GM21390 (cell line): ENCODE data around the gene TMEM198.
A peak's percentile ranks its signal among the peaks of the same experiment; 100 is the strongest.

Experiments
- ATAC-seq: cut with Tn5 transposase; IDR thresholded peaks from one replicate; pipeline ENCODE4 v1.9.1; 2021; ENCODE audit not compliant: unreplicated experiment

The TMEM198 gene

DNA sequence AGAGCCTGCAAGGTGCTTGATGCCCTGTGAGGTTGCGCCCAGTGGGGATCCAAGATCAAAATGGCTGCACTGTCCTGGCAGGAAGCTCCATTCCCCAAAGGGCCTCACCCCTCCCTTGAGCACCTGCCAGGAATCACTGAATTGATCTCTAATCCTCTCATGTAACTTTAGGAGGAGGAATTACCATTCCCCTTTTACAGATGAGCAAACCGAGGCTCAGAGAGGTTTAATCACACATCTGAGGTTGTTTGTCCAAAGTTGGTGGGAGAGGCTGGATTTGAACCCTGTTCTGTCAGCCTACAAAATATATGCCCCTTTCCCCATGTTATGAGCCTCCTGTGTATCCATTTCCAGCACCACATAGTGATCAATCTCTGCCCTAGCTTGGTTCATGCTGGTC lies 19.0 kb upstream of the TMEM198 start:
- no peak for ATAC-seq

DNA sequence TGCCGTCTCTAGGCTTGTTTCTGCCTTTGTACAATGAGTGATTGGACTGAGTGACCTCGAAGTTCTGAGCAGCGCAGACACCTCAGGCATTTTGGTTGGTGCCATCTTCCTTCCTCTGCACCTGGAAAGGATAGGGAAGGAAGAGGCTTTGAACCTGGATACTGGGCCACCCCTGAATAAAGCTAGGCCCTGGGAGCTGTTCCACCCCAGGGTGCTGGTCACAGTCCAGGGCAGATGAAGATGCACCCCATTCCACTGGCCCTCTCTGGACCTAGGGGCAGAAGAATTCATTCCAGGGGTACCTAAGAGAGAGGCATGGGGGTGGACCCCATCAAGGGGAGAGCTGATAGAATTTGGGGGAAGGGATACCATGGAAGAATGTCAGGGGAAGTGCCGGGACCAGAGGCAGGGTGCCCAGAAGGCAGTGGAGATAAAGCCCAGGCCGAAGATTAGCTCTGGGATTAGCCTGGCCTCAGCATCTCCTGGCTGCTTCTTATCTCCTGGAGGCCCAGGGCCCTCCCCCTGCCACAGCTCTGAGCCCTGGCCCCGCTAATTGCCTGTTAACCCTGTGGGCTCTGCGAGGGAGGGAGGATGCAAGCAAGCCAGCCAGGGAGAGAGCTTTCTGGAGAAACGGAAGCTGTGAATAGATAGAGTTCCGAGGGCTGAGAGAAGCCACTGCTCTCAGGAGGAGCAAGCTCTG lies 18.1 kb upstream of the TMEM198 start:
- ATAC-seq = no peak

DNA sequence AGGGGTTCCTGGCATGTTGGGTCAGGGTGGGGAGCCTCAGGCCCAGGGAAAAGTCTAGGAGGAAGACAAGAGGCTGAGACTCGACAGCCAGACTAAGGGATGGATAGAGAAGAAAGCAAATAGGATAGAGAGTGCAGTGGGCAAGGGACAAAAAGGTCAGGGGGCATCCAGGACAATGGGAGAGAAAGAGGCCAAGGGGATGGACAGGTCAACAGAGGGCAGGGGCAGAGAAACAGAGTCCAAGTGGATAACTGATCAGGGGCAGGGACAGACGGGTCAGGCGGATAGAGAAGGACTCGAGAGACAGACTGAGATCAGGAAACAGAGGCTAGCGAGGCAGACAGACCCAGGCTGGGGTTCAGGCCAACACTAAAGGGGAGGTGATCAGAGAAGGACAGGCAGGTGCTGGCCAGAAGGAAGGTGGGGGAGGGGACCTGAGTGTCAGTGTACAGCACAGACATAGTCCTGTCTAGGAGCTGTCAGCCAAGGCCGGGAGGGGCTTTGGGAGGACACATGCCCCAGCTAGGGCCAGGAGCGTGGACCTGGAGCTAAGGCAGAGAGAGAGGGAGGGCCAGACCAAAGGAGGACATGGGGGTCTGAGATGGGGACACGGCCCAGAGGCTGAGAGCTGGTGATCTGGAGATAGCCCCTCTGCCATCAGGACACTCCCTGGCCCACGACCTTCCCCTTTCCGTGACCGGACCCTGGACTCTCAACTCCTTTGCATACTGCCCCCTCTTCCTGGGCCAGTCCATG lies 17.3 kb upstream of the TMEM198 start:
- no peak for ATAC-seq

DNA sequence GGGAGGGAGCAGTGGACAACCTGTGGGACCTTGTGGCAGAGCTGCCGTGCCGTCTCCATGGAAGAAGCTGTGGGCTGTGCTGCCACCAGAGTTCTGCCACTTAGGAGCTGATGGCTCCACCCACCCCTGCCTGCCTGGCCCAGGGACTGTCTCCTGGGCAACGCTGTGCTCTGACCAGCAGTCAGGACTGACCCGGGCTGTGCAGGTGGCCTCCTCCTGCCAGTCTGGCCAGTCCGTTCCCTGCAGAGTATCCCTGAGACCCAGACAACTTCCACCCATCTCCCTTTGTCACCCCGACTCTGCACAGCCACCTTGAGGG lies 16.8 kb upstream of the TMEM198 start:
- no peak for ATAC-seq

DNA sequence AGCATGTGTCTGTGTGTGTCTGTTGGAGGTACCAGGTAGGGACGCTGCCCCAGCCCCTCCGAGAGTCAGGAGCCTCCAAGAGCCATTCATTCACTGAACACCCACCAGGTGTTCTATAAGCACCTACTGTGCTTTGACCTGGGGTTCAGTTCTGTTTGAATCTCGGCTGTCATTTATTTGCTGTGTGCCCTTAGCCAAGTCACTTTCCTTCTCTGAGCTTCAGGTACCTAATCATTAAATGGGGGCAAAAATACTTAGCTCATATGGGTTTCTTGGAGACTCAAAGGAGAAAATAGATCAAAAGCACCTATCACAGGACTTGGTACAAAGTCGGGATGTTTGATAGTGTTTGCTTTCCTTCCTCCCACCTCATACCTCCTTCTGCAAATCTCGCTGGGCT lies 16.4 kb upstream of the TMEM198 start:
- ATAC-seq = no peak

DNA sequence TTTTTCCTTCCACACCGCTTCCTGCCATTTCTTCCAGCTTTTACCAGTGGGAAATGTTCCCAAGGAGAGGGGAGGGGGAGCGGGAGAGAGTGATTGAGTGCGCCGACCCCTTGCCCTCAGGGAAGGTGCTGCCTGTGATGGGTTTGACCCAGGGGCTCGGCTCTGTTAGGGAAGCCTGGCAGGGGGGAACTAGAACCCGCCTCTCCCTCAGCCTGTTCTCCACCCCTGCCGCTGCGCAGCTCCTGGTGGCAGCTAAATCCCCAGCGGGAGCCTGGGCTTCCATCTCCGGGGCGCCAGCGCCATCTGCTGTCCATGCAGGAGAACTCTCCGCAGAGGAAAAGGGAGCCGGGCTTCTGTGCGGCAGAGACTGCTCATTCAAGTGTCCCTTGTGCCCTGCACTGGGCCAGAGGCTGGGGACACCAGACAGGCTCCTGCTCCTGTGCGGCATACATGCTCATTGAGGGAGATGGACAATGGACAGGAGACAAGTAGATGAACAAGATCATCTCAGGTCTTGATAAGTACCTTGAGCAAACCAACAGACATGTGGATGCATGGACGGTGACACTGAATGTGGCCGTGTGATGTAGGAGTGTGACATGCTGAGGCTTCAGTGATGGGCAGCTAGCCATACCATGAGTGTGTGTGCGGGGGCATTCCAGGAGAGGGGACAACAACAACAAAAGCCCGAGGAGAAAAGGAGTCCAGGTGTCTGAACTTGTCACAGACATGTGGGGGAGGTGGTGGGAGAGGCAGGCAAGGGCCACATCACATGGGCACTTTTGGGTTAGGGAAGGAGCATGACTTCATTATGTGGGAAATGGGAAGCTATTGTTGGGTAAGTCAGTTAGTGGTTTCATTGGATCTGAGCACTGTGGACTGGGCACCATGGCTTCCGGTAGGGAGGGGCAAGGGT lies 13.5 kb upstream of the TMEM198 start:
- ATAC-seq = peak; percentile 88

DNA sequence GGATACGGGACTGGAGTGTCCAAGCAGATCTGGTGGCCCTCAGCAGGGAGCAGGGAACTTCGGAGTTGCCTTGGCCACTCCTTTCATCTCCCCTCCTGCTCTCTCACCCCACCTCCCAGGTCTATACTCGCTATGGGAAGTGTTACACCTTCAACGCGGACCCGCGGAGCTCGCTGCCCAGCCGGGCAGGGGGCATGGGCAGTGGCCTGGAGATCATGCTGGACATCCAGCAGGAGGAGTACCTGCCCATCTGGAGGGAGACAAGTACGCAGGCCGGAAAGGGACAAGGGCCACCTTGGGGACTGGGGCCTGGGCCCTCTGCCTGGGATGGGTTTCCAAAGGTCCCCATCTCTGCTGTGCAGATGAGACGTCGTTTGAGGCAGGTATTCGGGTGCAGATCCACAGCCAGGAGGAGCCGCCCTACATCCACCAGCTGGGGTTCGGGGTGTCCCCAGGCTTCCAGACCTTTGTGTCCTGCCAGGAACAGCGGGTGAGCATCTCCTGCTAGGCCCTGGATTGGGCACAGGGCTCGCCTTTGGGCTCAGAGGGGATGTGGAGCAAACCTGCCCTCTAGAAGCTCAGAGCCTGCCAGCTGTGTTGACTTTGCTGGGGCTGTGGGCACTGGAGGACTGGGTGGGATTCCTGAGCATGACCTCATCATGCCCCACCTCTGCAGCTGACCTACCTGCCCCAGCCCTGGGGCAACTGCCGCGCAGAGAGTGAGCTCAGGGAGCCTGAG lies 12.0 kb upstream of the TMEM198 start:
- no peak for ATAC-seq

DNA sequence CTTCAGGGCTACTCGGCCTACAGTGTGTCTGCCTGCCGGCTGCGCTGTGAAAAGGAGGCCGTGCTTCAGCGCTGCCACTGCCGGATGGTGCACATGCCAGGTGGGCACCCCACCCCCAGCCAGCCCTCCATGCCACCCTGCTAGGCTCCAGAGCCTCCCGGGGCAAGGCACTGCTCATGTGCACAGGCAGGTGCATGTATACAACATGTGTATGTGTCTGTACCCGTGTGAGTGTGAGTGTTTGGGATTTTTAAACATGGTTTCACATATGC lies 11.5 kb upstream of the TMEM198 start:
- no peak for ATAC-seq

- no peak for ATAC-seq
Measured at GRCh38 chr2:219533930-219534661, 9.7 kb upstream of the TMEM198 start.

- ATAC-seq = no peak
Measured at GRCh38 chr2:219536425-219536824, 7.4 kb upstream of the TMEM198 start.

DNA sequence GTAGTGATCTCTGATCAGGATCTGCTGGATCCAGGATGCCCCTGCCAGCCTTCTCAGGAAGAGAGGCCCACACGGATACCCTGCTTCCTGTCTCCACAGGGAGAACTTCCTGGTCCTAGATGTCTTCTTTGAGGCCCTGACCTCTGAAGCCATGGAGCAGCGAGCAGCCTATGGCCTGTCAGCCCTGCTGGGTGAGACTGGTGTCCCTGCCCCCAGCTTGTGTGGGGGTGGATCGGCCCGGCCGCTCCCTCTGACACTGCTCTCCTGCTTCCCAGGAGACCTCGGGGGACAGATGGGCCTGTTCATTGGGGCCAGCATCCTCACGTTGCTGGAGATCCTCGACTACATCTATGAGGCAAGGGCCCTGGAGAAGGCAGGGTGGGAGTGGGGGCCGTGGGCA lies 6.9 kb upstream of the TMEM198 start:
- ATAC-seq = no peak

GRCh38 chr2:219537657-219538488 lies 6.0 kb upstream of the TMEM198 start:
- ATAC-seq = no peak

DNA sequence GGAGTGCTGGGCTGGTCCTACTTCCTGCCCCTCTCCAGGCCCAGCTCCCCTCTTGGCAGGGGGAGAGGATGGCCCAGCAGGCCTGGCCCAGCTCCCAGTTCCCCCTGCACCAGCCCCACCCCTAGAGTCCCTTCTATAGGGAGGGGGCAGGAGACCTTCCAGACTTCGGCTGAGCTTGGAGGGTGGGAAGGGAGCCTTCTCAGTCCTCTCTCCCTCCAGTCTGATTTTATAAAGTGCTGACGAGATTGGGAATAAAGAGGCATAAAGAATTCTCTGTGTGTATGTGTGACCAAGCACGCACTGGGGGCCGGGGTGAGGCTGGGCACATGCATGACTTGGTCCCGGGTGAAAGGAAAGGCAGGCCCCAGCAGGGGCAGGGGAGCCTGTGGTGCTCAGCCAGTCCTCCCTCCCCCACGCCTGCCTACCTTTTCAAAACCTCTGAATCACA lies 5.3 kb upstream of the TMEM198 start:
- no peak for ATAC-seq

GRCh38 chr2:219538956-219539788 lies 4.7 kb upstream of the TMEM198 start:
- no peak for ATAC-seq

DNA sequence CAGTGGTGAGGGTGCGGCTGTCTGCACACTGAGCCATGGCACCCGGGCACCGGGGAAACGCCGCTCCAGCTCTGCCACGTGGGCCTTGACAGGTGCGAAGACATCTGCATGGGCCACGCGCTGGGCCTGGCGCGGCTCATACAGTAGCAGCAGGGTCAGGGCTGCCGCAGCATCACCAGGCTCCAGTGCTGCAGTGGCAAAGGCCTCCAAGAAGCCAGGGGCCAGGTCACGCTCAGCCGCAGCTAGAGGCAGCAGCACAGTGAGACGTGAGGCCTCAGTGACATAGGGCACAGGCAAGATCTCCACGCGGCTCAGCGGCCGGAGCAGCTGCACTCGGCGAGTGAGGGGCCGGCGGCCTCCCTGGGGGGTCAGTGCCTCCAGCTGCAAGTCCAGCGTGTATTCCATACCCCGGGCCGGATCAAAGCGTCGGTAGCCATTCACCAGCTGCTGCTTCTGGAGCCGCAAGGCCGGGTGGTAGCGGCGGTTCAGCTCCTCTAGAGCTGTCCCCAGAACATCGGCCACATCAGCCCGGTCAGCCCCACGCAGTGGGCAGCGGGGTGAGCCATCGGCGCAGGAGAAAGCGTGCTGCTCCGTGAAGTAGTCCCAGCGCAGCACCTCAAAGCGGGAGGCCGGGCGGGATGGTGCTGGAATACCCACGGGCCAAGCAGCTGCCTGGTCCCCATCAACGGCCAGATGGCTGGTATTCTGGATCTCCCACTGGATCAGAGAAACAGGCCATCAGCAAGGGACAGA lies 3.7 kb upstream of the TMEM198 start:
- no peak for ATAC-seq

GRCh38 chr2:219540784-219541504 lies 2.9 kb upstream of the TMEM198 start:
- ATAC-seq = no peak

GRCh38 chr2:219541611-219542180 lies 2.1 kb upstream of the TMEM198 start:
- ATAC-seq = peak; percentile 43
